HG02678 (cell line): ENCODE results near the gene VSIG10L2.
"Not testable (repeated sequence)": the region's sequence is repeated elsewhere in the genome, so short reads cannot be mapped to it uniquely, and the experiment has no call there.

Experiments
- ATAC-seq: cut with Tn5 transposase; IDR thresholded peaks from one replicate; pipeline ENCODE4 v1.9.1; 2021; ENCODE audit warnings: mild to moderate bottlenecking, moderate library complexity; ENCODE audit not compliant: unreplicated experiment

VSIG10L2 gene

DNA sequence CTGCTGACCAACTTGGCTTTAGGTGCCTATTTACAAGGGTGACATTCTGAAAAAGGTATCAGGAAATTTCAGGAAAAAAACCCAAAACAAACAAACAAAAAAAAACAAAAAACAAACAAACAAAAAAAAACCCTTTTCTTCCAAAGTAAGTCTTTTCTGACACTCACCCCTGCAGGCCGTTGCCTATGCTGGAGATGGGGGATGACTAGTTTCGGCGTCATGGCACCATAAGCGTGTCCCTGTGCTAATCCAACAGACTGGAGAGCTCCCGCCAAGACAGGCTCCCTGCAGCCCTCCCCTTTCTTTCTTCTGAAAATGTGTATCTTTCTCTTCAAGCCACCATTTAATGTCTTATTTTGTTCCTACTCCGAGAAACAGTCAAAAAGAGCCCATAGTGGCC, 13.7 kb downstream of the VSIG10L2 start:
- ATAC-seq: no peak

DNA sequence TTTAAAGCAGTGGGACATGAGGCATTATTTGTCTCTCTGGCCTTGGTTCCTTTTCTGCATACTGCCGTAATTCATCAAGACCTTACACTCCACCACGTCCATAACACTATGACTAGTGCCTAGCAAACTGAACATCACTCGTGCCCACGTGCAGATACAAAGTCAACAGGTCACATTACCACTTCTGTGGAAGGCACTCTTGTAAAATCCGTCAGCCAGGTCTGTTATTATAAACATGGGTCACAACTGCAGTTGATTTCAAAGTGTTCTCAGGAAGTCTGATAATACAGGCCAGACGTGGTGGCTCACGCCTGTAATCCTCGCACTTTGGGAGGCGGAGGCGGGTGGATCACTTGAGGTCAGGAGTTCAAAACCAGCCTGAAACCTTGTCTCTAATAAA, 14.1 kb downstream of the VSIG10L2 start:
- no peak for ATAC-seq

DNA sequence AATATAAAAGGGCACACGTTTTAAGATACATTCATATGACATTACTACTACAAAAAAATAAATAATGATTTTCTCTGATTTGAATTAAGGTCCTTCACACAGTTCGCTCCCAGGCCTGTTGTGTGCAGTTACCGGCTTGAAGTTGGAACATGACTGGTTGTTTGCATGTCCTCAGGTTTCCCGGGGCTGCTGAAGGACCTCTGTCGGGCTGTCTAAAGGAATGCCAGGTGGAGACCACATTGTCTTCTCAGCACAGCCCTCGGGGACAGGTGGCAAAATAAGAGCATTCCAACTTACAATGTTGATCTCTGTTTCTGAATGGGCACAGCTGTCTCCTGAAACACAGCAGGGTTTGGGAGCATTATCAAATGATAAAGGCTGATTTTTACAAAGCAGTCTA, 14.9 kb downstream of the VSIG10L2 start:
- no peak for ATAC-seq

DNA sequence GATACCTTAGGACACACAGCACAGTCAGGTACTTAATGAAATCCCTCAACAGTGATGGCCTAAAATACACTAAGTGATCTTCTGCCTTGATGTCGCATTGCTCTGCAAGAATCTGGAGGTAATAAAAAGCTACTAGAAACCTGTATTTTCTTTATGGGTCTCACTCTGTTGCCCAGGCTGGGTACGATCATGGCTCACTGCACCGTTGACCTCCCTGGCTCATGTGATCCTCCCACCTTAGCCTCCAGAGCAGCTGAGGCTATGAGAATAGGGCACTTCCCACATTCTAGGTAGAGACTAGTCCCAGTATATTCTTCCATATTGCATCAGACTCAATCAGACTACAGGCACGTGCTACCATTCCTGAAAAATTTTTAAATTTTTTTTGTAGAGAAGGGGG, 21.7 kb downstream of the VSIG10L2 start:
- no peak for ATAC-seq

DNA sequence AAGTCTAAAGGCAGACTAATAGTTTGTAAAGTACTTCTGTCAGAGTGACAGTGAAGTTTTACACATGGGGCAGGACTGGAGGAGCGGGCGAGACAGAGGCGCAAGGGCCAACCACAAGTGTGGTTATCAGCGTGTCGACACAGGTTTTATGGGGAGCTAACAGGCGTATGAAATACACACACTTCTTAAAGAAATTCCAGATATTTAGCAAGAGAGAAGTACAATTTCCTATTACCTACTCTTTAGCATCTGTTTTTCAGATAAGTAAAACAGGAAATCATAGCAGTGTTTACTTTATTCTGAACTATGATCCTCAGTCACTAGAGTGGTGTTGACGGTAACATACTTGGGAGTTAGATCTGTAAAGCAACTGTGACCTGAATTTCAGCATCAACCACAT, 22.5 kb downstream of the VSIG10L2 start:
- no peak for ATAC-seq

DNA sequence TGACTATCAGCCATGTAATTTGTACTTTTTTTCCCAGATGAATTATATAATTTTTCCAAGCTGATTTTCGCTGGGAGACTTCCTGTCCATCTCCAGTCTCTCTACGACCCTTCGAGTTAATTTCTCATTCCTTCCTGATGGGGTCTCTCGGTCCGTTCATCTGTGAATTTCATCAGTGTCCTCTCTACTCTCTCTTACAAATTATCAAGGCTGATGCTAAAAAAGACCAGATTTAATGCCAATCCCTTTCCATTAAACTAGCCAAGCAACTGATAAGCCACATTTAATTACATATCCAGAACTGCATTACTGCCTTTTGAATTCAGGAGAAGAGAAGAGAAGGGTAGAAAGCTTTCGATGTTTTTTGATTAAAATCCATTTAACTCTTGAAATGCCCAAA, 25.8 kb downstream of the VSIG10L2 start:
- ATAC-seq: no peak

DNA sequence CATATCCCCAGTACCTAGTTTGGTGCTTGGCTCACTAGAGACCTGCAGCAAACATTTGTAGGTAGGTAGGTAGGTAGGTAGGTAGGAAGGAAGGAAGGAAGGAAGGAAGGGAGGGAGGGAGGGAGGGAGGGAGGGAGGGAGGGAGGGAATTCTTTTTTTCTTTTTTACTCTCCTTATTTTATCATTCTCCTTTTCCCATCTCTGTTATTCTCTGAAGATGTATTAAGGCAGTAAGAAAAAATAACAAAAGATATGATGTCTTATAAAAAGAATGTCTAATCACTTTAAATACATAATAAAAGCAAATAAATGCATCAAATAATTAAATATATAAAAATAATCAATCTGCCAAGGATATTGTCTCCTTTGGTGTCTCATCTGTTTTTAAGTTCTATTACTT, 28.4 kb downstream of the VSIG10L2 start:
- ATAC-seq: no peak

DNA sequence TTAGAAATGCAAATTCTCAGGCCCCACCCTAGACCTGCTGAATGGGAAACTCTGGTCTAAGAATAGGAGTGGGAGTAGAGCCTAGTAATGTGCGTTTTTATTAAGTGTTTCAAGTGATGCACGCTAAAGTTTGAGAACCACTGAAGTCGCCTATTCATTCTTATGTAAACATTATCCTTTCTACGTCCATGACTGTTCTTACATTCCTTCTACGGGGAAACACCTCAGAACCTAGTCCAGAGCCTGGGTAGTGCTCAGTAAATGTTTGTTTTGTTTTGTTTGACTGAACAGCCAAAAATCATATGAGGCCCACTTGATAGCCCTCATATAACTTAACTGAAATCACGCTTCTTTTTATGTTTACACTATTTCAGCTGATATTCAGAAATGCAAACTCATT, 29.8 kb downstream of the VSIG10L2 start:
- ATAC-seq: no peak

DNA sequence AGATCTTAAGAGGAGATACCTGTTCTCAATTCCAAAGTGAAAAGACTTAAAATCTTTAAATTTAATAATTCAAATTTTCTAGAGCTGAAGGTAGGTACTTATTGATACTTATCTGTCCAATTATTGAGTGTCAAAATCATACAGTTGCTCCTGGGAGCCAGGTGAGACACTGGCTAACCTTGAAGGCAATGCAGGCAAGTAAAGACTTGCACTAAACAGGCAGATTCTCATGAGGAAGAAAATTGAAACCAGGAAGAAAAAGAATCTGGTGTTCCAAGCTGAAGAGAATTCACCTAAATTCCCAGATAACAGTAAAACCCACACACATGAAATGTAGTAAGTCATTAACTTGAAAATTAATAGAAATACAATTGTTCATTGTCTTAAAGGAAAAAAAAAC, 30.3 kb downstream of the VSIG10L2 start:
- ATAC-seq: no peak

DNA sequence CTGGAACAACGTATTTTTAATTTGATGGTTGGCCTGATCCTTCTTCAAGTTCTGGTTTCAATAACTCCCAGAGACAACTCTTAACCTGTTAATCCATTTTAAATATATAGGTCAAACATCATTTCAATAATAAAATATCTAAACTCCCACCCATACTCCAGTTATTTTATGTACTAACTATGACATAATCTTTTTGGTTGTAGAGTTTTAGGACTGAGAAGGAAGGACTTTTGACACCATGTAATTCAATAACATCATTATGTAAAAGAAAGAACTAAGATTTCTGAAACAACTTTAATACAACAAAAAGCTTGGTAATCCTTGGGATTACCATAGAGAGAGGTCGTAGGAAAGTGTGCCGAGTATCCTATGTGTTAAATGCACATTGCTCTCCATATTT, 31.5 kb downstream of the VSIG10L2 start:
- ATAC-seq: no peak

DNA sequence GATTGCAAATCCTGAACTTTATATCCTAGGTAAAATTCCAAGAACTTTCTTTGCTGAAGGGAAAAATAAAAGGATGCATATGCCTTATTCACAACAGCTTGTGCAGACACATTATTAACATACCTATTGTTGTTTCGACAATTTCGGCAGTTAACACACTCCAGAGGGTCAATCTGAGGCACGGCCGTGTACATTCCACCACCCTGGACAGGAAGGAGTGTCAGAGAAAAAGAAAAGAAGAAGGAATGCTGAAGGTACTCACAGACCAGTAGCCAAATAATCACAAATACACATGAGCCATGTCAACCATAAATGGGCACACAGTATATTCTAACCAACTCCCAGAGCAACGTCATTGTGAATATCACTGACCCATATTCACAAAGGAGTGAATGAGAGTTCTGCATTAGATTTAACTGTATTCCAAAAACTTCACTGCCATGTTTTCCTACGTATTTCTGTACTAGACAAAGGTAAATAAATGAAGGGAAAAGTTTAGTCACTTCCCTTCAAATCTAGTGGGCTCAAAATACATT, 32.4 kb downstream of the VSIG10L2 start:
- ATAC-seq: no peak

DNA sequence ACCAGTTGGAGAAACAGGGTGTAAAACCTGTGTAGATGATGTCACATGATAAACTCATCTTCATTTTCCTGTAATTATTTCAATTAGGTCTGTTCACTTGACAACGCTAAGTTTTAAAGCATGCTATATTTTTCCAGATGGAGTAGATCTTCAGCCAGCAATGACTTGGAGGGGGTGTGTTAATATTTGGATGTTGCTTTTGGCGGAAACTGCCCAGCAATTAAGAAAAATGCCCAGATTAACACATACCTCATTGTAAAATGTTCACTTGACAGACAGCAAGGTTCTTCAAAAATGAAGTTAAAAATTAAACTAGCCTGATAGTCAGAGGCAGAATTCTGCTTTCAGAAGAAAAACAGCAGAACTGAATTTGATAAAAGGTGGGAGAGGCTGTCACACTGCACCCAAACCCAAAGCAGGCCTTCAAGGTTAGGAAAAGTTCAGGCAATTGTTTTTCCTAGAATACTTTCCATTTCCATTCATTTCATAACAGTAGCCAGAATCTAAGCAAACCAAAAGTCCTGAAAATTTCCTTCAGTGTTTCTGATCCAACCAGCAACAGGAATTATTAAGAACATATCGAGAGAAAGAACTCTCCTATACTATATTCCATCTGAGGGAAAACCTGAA, 33.0 kb downstream of the VSIG10L2 start:
- no peak for ATAC-seq

DNA sequence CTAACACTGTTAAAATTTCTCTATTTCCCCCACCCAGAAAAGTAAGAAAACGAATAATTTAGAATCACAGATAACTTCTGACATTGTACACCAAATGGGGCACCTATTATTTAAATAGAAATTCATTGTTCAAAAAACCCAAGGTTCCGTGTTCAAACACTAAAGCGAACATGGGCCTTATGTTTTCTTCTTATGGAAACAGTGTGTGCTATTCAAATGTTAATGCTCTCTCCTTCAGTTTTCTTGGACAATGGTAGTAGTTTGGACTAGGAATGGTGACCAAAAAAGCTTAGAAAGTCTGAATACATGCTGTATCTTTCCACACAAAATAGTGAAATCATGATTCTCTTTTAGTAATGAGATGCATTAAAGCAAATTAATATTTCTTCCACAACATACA, 33.7 kb downstream of the VSIG10L2 start:
- ATAC-seq: no peak

DNA sequence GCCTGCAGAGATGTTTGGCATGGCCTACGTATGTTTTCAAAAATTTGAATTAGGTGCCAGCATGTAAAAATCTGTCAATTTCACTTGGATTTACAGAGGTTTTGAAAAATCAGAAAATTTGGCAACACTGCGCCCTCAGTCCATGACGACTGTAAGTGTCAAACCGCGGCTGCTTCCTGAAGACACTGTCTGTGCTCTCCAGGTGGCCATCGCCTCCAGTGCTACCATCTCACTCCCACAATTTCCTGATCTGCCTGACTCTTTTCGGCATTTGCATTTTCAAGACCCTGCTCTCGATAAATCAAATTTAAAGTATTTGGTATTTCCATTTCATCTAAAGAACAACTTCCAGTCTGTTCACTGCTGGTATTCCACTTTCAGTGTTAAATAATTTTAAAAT, 34.6 kb downstream of the VSIG10L2 start:
- no peak for ATAC-seq

DNA sequence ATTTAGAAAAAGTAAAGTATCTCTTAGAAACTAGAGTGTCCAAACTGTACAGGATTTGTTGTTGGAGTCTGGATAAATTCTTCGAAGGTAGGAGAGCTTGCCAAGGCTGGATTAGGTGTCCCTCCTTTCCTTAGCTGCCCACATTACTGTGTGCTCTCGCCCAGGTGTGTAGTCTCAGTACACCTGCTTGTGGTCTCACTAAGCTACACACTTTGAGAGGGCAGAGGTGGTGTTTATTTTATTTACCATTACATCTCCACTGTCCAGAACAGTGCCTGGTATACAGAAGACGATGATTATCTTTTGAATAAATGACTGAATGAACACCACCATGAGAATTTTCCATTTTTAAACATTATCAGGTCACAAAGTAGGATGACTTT, 36.5 kb downstream of the VSIG10L2 start:
- ATAC-seq: no peak

DNA sequence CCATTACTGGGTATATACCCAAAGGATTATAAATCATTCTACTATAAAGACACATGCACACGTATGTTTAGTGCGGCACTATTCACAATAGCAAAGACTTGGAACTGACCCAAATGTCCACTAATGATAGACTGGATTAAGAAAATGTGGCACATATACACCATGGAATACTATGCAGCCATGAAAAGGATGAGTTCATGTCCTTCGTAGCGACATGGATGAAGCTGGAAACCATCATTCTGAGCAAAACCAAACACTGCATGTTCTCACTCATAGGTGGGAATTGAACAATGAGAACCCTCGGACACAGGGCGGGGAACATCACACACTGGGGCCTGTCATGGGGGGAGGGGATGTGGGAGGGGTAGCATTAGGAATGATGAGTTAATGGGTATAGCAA, 40.1 kb downstream of the VSIG10L2 start:
- ATAC-seq: not testable (repeated sequence)

DNA sequence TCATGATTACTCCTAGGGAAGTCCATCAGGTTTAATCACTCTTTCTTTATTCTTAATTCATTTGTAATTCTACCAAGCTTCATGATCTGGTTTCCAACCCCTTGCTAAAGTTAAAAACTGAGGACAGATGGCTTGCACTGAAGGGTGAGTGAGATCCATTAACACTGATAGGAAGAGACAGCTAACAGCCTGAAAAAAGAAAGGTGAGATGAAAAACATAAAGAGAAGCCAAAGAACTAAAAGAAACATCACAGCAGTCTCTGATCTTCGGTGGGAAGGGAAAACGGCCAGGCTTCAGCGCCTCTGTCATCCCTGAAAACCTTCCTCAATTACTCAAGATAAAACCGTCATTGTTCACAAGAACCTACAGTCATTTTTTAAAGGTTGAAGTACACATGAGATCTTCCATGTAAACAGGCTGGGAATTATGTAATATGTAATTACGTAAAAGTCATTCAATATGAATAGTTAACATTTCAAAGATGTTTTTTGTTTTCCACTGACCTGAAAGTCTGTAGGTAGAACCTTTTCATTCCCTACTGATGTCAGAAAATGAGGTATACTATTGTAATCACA, 41.3 kb downstream of the VSIG10L2 start:
- ATAC-seq: no peak

DNA sequence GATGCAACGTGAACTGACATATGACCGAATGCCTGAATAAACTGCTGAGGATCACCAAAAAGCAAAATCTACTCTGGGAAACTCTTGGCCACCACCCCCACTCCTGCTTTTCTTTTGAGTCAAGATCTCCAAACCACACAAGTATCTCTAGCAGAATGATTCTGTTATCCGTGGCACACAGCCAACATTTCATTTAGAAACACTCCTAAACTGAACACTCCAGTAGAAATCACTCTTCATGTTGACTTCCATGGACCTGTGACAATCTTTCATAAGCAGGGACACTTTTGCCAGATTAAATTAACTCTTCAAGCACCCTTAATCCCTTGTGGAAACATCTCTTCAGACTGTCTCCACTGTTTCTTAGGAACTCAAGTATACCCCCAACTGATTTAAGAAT, 44.4 kb downstream of the VSIG10L2 start:
- ATAC-seq: no peak

DNA sequence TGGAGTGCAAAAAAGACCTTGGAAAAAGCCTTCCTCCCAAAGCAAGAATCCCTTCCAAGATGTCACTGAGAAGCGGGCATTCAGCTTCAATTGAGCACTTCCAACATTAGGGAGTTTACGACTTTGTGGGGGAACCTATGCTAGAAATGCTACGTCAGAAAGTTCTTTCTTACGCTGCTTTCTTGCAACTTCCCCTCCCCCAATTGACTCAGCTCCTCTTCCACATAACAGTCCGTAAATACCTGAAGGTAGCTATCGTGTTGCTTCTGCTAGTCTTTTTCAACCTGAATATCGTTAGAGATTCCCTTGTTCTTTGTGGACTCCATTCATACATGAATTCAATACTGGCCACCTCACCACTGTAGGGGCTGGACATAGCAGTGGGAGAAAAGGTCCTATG, 47.0 kb downstream of the VSIG10L2 start:
- ATAC-seq: no peak

DNA sequence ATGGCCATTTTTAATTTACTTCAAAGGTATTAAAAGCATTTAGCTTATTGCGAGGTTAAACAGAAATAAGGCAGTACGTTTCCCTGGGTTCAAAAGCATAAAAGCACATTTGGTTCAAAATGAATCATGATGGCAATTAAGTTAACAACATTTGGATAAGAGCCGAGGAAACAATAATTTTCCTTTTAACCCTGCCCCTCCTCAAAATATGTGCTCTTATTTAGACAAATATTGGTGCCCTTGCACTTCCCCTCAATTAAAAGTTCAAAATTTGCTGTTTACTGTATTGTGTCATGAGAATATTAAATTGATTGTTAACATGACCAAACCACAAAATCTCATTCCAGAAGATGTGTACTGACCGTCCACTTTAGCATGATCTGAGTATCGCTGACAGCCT, 48.7 kb downstream of the VSIG10L2 start:
- ATAC-seq: no peak

DNA sequence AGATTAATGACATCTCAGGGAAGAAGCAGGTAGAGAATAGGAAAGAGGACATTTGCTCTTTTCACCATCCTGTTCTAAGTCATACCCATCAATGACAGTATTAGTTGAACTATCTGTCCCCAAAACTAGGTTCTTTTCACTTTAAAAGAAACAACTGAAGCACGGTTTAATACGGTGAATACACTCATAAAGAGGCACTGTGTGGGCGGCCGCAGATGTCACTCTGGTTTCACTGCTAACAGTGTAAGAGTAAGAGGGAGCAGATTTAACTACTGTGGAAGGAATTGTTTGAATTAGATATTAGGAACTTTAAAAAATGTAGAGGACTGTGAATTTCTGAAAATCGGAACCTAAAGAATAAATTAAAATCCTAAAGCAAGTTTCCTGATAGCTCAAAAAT, 49.5 kb downstream of the VSIG10L2 start:
- ATAC-seq: peak; percentile 85

DNA sequence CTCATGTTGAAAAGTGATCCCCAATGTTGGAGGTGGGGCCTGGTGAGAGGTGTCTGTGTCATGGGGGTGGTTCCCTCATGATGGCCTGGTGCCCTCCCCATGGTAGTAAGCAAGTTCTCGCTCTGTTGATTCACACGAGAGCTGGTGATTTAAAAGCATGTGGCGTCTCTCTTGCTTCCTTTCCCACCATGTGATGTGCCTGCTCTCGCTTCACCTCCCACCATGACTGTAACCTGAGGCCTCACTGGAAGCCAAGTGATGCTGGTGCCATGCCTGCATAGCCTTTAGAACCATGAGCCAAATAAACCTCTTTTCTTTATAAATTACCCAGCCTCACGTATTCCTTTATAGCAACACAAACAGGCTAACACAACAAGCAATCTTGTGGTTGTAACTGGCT, 52.4 kb downstream of the VSIG10L2 start:
- no peak for ATAC-seq
